Heart right ventricle (tissue), 16 donors: ENCODE measurements around the gene POU6F2. TPM values are rescaled to one million over a fixed set of nuclear protein-coding genes. Genes with fewer than 3 reads are reported as not detected.

ENCODE experiments used
- ATAC-seq, 8 donors: fragments of 200-7000 bp; cut with Tn5 transposase; one replicate each; pipeline ENCODE4 v1.9.1; 2020; ENCODE audit warnings: mild to moderate bottlenecking in 8 of 8, moderate library complexity in 8 of 8, moderate number of reproducible peaks in 1 of 8
- DNase-seq, 2 donors: peaks; one replicate each; pipeline ENCODE4 v3.0.0-alpha.2; 2020
- H3K27ac ChIP-seq, 10 donors: fragments of 200-600 bp; sonication (generic) in 2 of 10; one replicate each; pipeline versions ENCODE4 v1.5.0 to v1.8.0; 2020 to 2022; ENCODE audit warnings: mild to moderate bottlenecking in 3 of 10
- H3K27me3 ChIP-seq, 7 donors: fragments of 200-600 bp; one replicate each; pipeline ENCODE4 v1.8.0; 2021 to 2022; ENCODE audit warnings: mild to moderate bottlenecking in 2 of 7
- H3K36me3 ChIP-seq, 9 donors: fragments of 200-600 bp; sonication (generic) in 1 of 9; one replicate each; pipeline versions ENCODE4 v1.5.0 to v1.8.0; 2020 to 2022; ENCODE audit warnings: mild to moderate bottlenecking in 2 of 9
- H3K4me1 ChIP-seq, 9 donors: fragments of 200-600 bp; sonication (generic) in 1 of 9; one replicate each; pipeline versions ENCODE4 v1.5.0 to v1.8.0; 2020 to 2022; ENCODE audit warnings: mild to moderate bottlenecking in 4 of 9
- H3K4me3 ChIP-seq, 10 donors: fragments of 200-600 bp; sonication (generic) in 2 of 10; one replicate each; pipeline versions ENCODE4 v1.5.0 to v1.8.0; 2020 to 2022; ENCODE audit warnings: mild to moderate bottlenecking in 7 of 10, moderate library complexity in 2 of 10
- H3K9me3 ChIP-seq, 11 donors: fragments of 200-600 bp in 10 of 11; sonication (generic) in 2 of 11; one replicate each; pipeline versions ENCODE4 v1.5.0 to v1.8.0; 2013 to 2022; ENCODE audit warnings: mild to moderate bottlenecking in 2 of 11, control low read depth in 1 of 11, moderate library complexity in 1 of 11
- CTCF ChIP-seq, 9 donors: fragments of 200-600 bp; sonication (generic) in 2 of 9; IDR thresholded peaks; one replicate each; pipeline versions ENCODE4 v1.5.0 to v1.8.0; 2021 to 2022; ENCODE audit warnings: antibody characterized with exemption in 9 of 9, mild to moderate bottlenecking in 5 of 9, moderate library complexity in 1 of 9
- WGBS, 2 donors: extraction: QIAGEN DNeasy Blood & Tissue Kit; methylation state at CpG; one replicate each; pipeline ENCODE4 v1.1.7; 2013; ENCODE audit warnings: inconsistent platforms in 1 of 2; 5-methylcytosine and 5-hydroxymethylcytosine counted together
- intact Hi-C, 10 donors: fragments of 100-400 bp; cut with DNase I; formaldehyde crosslinking; loops; one replicate each; pipeline versions ENCODE4 v1.11.1 to v1.14.2; 2022
- polyA plus RNA-seq, 2 donors: library from polyadenylated mRNA; stranded (reverse); fragments of 200-250 nt; gene quantifications; one replicate each; pipeline ENCODE4 v1.2.3, GENCODE V29; 2013
- total RNA-seq, 10 donors: library from RNA; stranded (reverse); fragmentation: NEBNext Ultra II Directional in 3 of 10; extraction: Animal tissue kit (Norgen Biotek cat#: 25700) in 3 of 10; gene quantifications; one replicate each; pipeline versions ENCODE4 v1.2.1 to v1.2.4, GENCODE V29; 2021 to 2023
- donor health status: Arrhythmogenic right ventricular cardiomyopathy.
- donor health status: ischemic (EF 13 %, LVEDD 7.1; RV severe dilation, severe dysfunction).
- donor health status: healthy with polysubstance abuse.
- donor health status: DM: no; HTN: yes; CAD: no.
- donor health status: DM: no; HTN: no; CAD: no.
- donor health status: ischemic (EF 25% LVEDD 6.9; RV normal size, moderate dysfunction).
- donor health status: ischemic (EF 25% LVEDD 5.7; RV mildly dilated, moderate dysfunction).
- donor health status: healthy.
- donor health status: DM: yes; HTN: yes; CAD: no.
- donor health status: Ischemic cardiomyopathy.
- donor health status: ischemic (EF 35%, LVEDD 5.7; RV mildly dilated, moderate dysfunction).
- donor health status: nonischemic (EF 11% LVEDD 7.7; RV severe dilation, severe dysfunction).
- donor health status: DM: yes; HTN: yes; CAD: no.
- donor health status: PGD.
- donor health status: ischemic (EF 29% LVEDD 5.4; RV normal size, mild dysfunction).
- donor health status: nonischemic (EF 23%, LVEDD 6.1; RV moderate dilation, normal function).

POU6F2 gene
- total and polyA plus RNA-seq, 12 donors: under 0.01 to 0.83 (median 0.34) TPM

- Histone ChIP-seq H3K4me1 (no peaks in the 10 kb centered on the region), H3K27me3 (peaks cover 0 to 22% (median 3%) of the 10 kb centered on the region in 7 donors), H3K27ac (no peak overlapping the region), H3K9me3 (peaks cover 0 to 7% (median 0%) of the 10 kb centered on the region in 11 donors), H3K4me3 (no peak overlapping the region), H3K36me3 (no peaks in the 10 kb centered on the region)
- no peak for TF ChIP-seq CTCF (IDR thresholded peaks at IDR 0.05)
- DNase-seq (no peak), ATAC-seq (no peak)
- WGBS, 2 donors: 73 to 79% methylated on average over 4 of the region's 4 CpGs
- intact Hi-C loops: no loop called here
These were observed 155.4 kb downstream of the POU6F2 start for GRCh38 chr7:39133088-39133487.

- ATAC-seq: no peak
- peaks cover 0 to 6% (median 0%) of the 10 kb centered on the region in 7 donors for H3K27me3 ChIP-seq
- no peaks in the 10 kb centered on the region for H3K4me1 ChIP-seq
- intact Hi-C loops: no loop called here
- TF ChIP-seq CTCF (IDR thresholded peaks at IDR 0.05): no peak
- H3K9me3 ChIP-seq: peaks cover 0 to 14% (median 0%) of the 10 kb centered on the region in 11 donors
- 79 to 90% methylated on average over 1 of the region's 1 CpG for WGBS, 2 donors
- H3K4me3 ChIP-seq: no peak overlapping the region
- H3K36me3 ChIP-seq: no peaks in the 10 kb centered on the region
- no peak overlapping the region for H3K27ac ChIP-seq
- no peak for DNase-seq
These were observed 159.8 kb downstream of the POU6F2 start for GRCh38 chr7:39137480-39137879.

- no peaks in the 10 kb centered on the region for H3K4me1 ChIP-seq
- ATAC-seq: no peak
- intact Hi-C loops: loop anchor here in 1 of 10 donors (10.0 kb wide), 1 partner anchor 62 kb away; no protein-coding TSS in a partner anchor
- no peaks in the 10 kb centered on the region for H3K36me3 ChIP-seq
- no peak overlapping the region for H3K27ac ChIP-seq
- H3K27me3 ChIP-seq: no peaks in the 10 kb centered on the region
- peaks cover 0 to 12% (median 0%) of the 10 kb centered on the region in 11 donors for H3K9me3 ChIP-seq
- no peak for DNase-seq
- H3K4me3 ChIP-seq: no peak overlapping the region
- 84 to 90% methylated on average over 1 of the region's 1 CpG for WGBS, 2 donors
- no peak for TF ChIP-seq CTCF (IDR thresholded peaks at IDR 0.05)
These were observed 165.0 kb downstream of the POU6F2 start for GRCh38 chr7:39142750-39143149.

GRCh38 chr7:39144420-39144819 lies 166.7 kb downstream of the POU6F2 start:
- no peak for ATAC-seq
- Histone ChIP-seq H3K4me3 (no peak overlapping the region), H3K27me3 (no peaks in the 10 kb centered on the region), H3K27ac (no peak overlapping the region), H3K9me3 (peaks cover 0 to 12% (median 0%) of the 10 kb centered on the region in 11 donors), H3K4me1 (no peaks in the 10 kb centered on the region), H3K36me3 (no peaks in the 10 kb centered on the region)
- no peak for DNase-seq
- TF ChIP-seq CTCF (IDR thresholded peaks at IDR 0.05): no peak
- WGBS, 2 donors: 77 to 85% methylated on average over 1 of the region's 1 CpG
- intact Hi-C loops: loop anchor here in 1 of 10 donors (10.0 kb wide), 1 partner anchor 60 kb away; no protein-coding TSS in a partner anchor
